Neural cell (in vitro differentiated cells): ENCODE measurements around the gene NGLY1. TPM values are rescaled to one million over a fixed set of nuclear protein-coding genes. Genes with fewer than 3 reads are reported as not detected.

ENCODE experiments used
- H2AFZ ChIP-seq: fragments of 200-600, 300-800 bp; sonication (generic), shearing (Covaris generic); 2 replicates; pipeline ENCODE4 v1.6.0; 2014; ENCODE audit warnings: low read depth, mild to moderate bottlenecking, antibody characterized with exemption, low read length, moderate library complexity
- H3F3A ChIP-seq: fragments of 200-600 bp; shearing (Covaris generic); 2 replicates; pipeline ENCODE4 v1.6.1; 2016; ENCODE audit warnings: mild to moderate bottlenecking, moderate library complexity, mixed read lengths, antibody characterized with exemption, low read length; ENCODE audit not compliant: insufficient read depth, poor library complexity, severe bottlenecking
- H3K27ac ChIP-seq: fragments of 200-600, 300-800 bp; sonication (generic), shearing (Covaris generic); 2 replicates; pipeline ENCODE4 v1.5.1; 2014; ENCODE audit warnings: mild to moderate bottlenecking, low read length, moderate library complexity
- H3K27me3 ChIP-seq: fragments of 300-800, 200-600 bp; sonication (generic), shearing (Covaris generic); 2 replicates; pipeline ENCODE4 v1.6.0; 2014; ENCODE audit warnings: mild to moderate bottlenecking, low read depth, low read length, moderate library complexity; ENCODE audit not compliant: insufficient read depth
- H3K36me3 ChIP-seq: fragments of 300-800, 200-600 bp; sonication (generic), shearing (Covaris generic); 2 replicates; pipeline ENCODE4 v1.5.1; 2014; ENCODE audit warnings: mild to moderate bottlenecking, antibody characterized with exemption, low read length, moderate library complexity; ENCODE audit not compliant: insufficient read depth
- H3K4me2 ChIP-seq: fragments of 300-800, 200-600 bp; sonication (generic), shearing (Covaris generic); 2 replicates; pipeline ENCODE4 v1.6.0; 2014; ENCODE audit warnings: mild to moderate bottlenecking, low read length
- H3K4me3 ChIP-seq: fragments of 300-800, 200-600 bp; sonication (generic), shearing (Covaris generic); 2 replicates; pipeline ENCODE4 v1.5.1; 2014; ENCODE audit warnings: mild to moderate bottlenecking, low read length, moderate library complexity
- H3K79me2 ChIP-seq: fragments of 200-600 bp; shearing (Covaris generic); replicated peaks from 2 replicates; pipeline ENCODE4 v1.6.0; 2014; ENCODE audit warnings: mild to moderate bottlenecking, low read length, moderate library complexity; ENCODE audit not compliant: insufficient read depth
- H3K9ac ChIP-seq: fragments of 300-800, 200-600 bp; sonication (generic), shearing (Covaris generic); 2 replicates; pipeline ENCODE4 v1.6.1; 2016; ENCODE audit warnings: mild to moderate bottlenecking, low read length, mixed read lengths
- H3K9me2 ChIP-seq: fragments of 200-600 bp; shearing (Covaris generic); 2 replicates; pipeline ENCODE4 v1.6.1; 2016; ENCODE audit warnings: mild to moderate bottlenecking, low read length, mixed read lengths; ENCODE audit not compliant: insufficient read depth
- H3K9me3 ChIP-seq: fragments of 200-600, 300-800 bp; sonication (generic), shearing (Covaris generic); 2 replicates; pipeline ENCODE4 v1.6.1; 2016; ENCODE audit warnings: mild to moderate bottlenecking, mixed run types, low read length, moderate library complexity, mixed read lengths
- H4K20me1 ChIP-seq: fragments of 200-600 bp; shearing (Covaris generic); 2 replicates; pipeline ENCODE4 v1.6.1; 2016; ENCODE audit warnings: mild to moderate bottlenecking, mixed run types; ENCODE audit not compliant: insufficient read depth
- EP300 ChIP-seq: fragments of 450-650 bp; conservative IDR thresholded peaks from 2 replicates; pipeline ENCODE4 v1.6.1; 2014; ENCODE audit warnings: antibody characterized with exemption, mild to moderate bottlenecking, moderate library complexity; ENCODE audit not compliant: poor library complexity, severe bottlenecking
- EZH2 ChIP-seq: fragments of 200-600, 300-800 bp; shearing (Covaris generic), sonication (generic); IDR thresholded peaks from 2 replicates; pipeline ENCODE4 v1.6.1; 2014; ENCODE audit warnings: antibody characterized with exemption, low read length, borderline replicate concordance, mild to moderate bottlenecking; ENCODE audit not compliant: insufficient read depth, poor library complexity, severe bottlenecking
- MXI1 ChIP-seq: fragments of 450-650 bp; conservative IDR thresholded peaks from 2 replicates; pipeline ENCODE4 v1.6.1; 2014; ENCODE audit warnings: antibody characterized with exemption, mild to moderate bottlenecking; ENCODE audit not compliant: poor library complexity, severe bottlenecking
- POLR2AphosphoS5 ChIP-seq: IDR thresholded peaks from 2 replicates; pipeline ENCODE4 v1.6.1; 2012
- RAD21 ChIP-seq: fragments of 450-650 bp; conservative IDR thresholded peaks from 2 replicates; pipeline ENCODE4 v1.6.1; 2014; ENCODE audit warnings: antibody characterized with exemption, mild to moderate bottlenecking, moderate library complexity
- SMC3 ChIP-seq: fragments of 450-650 bp; conservative IDR thresholded peaks from 2 replicates; pipeline ENCODE4 v1.6.1; 2014; ENCODE audit warnings: antibody characterized with exemption, mild to moderate bottlenecking, moderate library complexity; ENCODE audit not compliant: poor library complexity
- TAF1 ChIP-seq: IDR thresholded peaks from 2 replicates; pipeline ENCODE4 v1.6.1; 2012; ENCODE audit warnings: low read depth
- polyA plus RNA-seq: library from polyadenylated mRNA; depleted of rRNA; stranded (reverse); fragments of >200 nt; gene quantifications from 2 replicates; pipeline ENCODE4 v1.2.3, GENCODE V29; 2014
- TF ChIP-seq, protein P1 (sequence below): fragments of 450-650 bp; IDR thresholded peaks from 2 replicates; pipeline ENCODE4 v1.5.1; 2014; ENCODE audit warnings: antibody characterized with exemption, mild to moderate bottlenecking, moderate library complexity; ENCODE audit not compliant: poor library complexity, severe bottlenecking
- TF ChIP-seq, protein P2 (sequence below): IDR thresholded peaks from 2 replicates; pipeline ENCODE4 v1.6.1; 2012; ENCODE audit warnings: borderline replicate concordance

Gene NGLY1
- polyA plus RNA-seq, 1 donor from 2014 or later: 22.0 TPM

DNA sequence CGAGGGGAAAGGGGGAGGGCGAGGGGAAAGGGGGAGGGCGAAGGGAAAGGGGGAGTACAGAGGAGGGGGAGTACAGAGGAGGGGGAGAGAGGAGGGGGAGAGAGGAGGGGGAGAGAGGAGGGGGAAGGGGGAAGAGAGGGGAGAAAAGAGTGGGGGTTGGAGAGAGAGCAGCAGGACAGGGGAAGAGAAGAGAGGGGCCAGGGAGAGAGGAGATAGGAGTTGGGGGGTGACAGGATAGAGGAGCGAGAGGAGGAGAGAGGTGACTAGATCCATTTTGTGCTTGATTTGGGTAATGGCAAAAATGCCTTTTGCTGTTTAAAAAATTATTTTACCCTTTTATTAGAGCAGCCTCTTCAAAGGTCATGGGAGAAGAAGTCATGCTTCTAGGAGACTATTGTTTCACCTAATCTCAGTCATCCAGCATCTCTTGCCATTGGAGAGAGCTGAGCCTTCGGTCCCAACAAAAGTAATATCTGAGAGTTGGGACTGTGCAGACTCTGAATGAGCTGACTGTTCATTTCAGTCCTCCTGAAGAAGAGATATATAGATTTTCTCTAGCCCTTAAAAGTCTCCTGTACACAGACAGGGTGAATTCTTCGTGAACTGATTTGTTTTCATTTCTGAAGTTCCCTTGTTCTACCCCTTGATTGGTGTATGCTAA lies 103.5 kb downstream of the NGLY1 start:
- Histone ChIP-seq H3K9me2 (no peaks in the 10 kb centered on the region), H3K4me2 (no peak overlapping the region), H3K9ac (no peak overlapping the region), H3F3A (no peaks in the 10 kb centered on the region), H3K27ac (no peak overlapping the region), H4K20me1 (no peaks in the 10 kb centered on the region), H3K79me2 (no peaks in the 10 kb centered on the region), H3K27me3 (no peaks in the 10 kb centered on the region), H3K4me3 (no peak overlapping the region), H3K9me3 (no peaks in the 10 kb centered on the region), H3K36me3 (no peaks in the 10 kb centered on the region), H2AFZ (no peak overlapping the region)
- TF ChIP-seq RAD21 (no peak), POLR2AphosphoS5 (no peak), EP300 (no peak), SMC3 (no peak), EZH2 (no peak), MXI1 (no peak), TAF1 (no peak)
- TF ChIP-seq, protein P1, sequence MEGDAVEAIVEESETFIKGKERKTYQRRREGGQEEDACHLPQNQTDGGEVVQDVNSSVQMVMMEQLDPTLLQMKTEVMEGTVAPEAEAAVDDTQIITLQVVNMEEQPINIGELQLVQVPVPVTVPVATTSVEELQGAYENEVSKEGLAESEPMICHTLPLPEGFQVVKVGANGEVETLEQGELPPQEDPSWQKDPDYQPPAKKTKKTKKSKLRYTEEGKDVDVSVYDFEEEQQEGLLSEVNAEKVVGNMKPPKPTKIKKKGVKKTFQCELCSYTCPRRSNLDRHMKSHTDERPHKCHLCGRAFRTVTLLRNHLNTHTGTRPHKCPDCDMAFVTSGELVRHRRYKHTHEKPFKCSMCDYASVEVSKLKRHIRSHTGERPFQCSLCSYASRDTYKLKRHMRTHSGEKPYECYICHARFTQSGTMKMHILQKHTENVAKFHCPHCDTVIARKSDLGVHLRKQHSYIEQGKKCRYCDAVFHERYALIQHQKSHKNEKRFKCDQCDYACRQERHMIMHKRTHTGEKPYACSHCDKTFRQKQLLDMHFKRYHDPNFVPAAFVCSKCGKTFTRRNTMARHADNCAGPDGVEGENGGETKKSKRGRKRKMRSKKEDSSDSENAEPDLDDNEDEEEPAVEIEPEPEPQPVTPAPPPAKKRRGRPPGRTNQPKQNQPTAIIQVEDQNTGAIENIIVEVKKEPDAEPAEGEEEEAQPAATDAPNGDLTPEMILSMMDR: no peak
- TF ChIP-seq, protein P2, sequence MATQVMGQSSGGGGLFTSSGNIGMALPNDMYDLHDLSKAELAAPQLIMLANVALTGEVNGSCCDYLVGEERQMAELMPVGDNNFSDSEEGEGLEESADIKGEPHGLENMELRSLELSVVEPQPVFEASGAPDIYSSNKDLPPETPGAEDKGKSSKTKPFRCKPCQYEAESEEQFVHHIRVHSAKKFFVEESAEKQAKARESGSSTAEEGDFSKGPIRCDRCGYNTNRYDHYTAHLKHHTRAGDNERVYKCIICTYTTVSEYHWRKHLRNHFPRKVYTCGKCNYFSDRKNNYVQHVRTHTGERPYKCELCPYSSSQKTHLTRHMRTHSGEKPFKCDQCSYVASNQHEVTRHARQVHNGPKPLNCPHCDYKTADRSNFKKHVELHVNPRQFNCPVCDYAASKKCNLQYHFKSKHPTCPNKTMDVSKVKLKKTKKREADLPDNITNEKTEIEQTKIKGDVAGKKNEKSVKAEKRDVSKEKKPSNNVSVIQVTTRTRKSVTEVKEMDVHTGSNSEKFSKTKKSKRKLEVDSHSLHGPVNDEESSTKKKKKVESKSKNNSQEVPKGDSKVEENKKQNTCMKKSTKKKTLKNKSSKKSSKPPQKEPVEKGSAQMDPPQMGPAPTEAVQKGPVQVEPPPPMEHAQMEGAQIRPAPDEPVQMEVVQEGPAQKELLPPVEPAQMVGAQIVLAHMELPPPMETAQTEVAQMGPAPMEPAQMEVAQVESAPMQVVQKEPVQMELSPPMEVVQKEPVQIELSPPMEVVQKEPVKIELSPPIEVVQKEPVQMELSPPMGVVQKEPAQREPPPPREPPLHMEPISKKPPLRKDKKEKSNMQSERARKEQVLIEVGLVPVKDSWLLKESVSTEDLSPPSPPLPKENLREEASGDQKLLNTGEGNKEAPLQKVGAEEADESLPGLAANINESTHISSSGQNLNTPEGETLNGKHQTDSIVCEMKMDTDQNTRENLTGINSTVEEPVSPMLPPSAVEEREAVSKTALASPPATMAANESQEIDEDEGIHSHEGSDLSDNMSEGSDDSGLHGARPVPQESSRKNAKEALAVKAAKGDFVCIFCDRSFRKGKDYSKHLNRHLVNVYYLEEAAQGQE: no peak

DNA sequence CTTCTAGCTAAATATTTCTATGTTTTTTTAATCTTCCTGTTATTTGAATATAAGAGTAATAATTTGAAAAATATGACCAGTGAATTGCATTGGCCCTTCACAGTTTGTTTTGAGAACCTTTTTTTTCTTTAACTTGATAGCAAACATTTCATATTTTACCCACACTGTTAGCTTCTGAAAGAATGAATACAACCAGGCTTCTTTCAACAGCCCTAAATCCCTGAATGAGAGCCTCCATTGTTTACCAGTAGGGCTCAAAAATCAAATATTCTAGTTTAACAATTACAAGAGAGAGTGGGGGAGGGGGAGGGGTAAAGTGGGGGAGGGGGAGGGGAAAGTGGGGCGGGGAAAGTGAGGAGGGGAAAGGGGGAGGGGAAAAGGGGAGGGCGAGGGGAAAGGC lies 104.1 kb downstream of the NGLY1 start:
- no peak overlapping the region for H3K4me2 ChIP-seq
- no peaks in the 10 kb centered on the region for H3K9me3 ChIP-seq
- H3K27me3 ChIP-seq: no peaks in the 10 kb centered on the region
- H4K20me1 ChIP-seq: no peaks in the 10 kb centered on the region
- no peak overlapping the region for H3K27ac ChIP-seq
- no peaks in the 10 kb centered on the region for H3K36me3 ChIP-seq
- TF ChIP-seq SMC3 (no peak), EP300 (no peak), EZH2 (no peak), POLR2AphosphoS5 (no peak), MXI1 (no peak), TAF1 (no peak)
- TF ChIP-seq, protein P1: no peak
- TF ChIP-seq, protein P2: no peak
- no peak overlapping the region for H3K9ac ChIP-seq
- H2AFZ ChIP-seq: no peak overlapping the region
- H3K79me2 ChIP-seq: no peaks in the 10 kb centered on the region
- no peaks in the 10 kb centered on the region for H3F3A ChIP-seq
- H3K4me3 ChIP-seq: no peak overlapping the region
- no peaks in the 10 kb centered on the region for H3K9me2 ChIP-seq
